Measurements from ENCODE around the gene AIFM2. TPM values are rescaled to one million over a fixed set of nuclear protein-coding genes. Genes with fewer than 3 reads are reported as not detected.

Gene AIFM2
- total and polyA plus RNA-seq, 2 experiments from 2014 or later: 5.7 to 8.1 TPM

DNA sequence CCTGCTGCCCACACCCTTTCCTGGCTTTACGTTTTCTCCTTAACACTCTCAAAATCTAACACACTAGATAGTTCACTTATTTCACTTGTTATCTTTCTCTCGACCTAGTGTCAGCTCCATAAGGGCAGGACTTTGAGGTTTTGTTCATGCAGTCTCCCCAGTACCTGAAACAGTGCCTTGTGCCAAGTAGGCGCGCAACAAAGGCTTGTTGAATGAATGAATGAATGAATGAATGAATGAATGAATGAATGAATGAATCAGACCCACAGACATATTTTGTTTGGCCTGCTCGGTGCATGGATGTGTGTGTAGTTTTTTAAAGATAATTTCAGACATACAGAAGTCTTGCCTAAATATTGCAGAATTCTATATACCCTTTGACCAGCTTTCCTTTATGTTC lies 7.7 kb upstream of the AIFM2 start:
- no peaks in the 10 kb centered on the region for H3F3A ChIP-seq (ENCODE audit: insufficient read depth)
- H3K27ac ChIP-seq: no peak overlapping the region
- H3K4me1 ChIP-seq (ENCODE audit: insufficient read depth): no peaks in the 10 kb centered on the region
- H3K79me2 ChIP-seq (ENCODE audit: insufficient read depth): peaks cover 25% of the 10 kb centered on the region
- DNase-seq: no peak
- no peaks in the 10 kb centered on the region for H3K9me2 ChIP-seq (ENCODE audit: insufficient read depth)
- no peak overlapping the region for H2AFZ ChIP-seq
- no peaks in the 10 kb centered on the region for H3K36me3 ChIP-seq (ENCODE audit: low read depth)
- no peak overlapping the region for H3K4me2 ChIP-seq (ENCODE audit: unreplicated experiment)
- 91 to 92% methylated on average over 5 of the region's 5 CpGs for WGBS, 2 experiments (ENCODE audit: low coverage in 1 of 2, low lambda C conversion rate in 2 of 2, missing lambda C conversion rate in 2 of 2)
- H3K9me3 ChIP-seq (ENCODE audit: low read depth): no peaks in the 10 kb centered on the region
- no peaks in the 10 kb centered on the region for H3K27me3 ChIP-seq (replicated peaks; ENCODE audit: insufficient read depth)
- in situ Hi-C loops (cut with MboI): no loop called here
- no peaks in the 10 kb centered on the region for H4K20me1 ChIP-seq (ENCODE audit: insufficient read depth)
- no peak for TF ChIP-seq EZH2 (IDR thresholded peaks at IDR 0.05; ENCODE audit: insufficient read depth, poor library complexity, severe bottlenecking)
- no peak for TF ChIP-seq EZH2phosphoT487 (IDR thresholded peaks at IDR 0.05; ENCODE audit: insufficient read depth, low read depth)
- H3K4me3 ChIP-seq: no peak overlapping the region
- no peak overlapping the region for H3K9ac ChIP-seq

DNA sequence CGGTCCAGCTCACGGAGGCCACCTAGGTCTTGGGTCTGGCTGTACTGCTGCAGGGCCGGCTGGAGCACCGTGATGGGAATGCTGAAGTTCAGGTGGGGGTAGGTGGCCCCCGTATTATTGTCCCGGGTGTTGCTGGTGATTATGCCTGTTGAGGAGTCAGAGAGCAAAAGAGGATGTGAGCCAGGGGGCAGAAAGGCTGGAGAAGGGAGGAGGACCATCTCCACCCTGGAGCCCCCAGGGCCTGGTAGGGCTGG lies 7.3 kb upstream of the AIFM2 start:
- no peak overlapping the region for H3K4me2 ChIP-seq (ENCODE audit: unreplicated experiment)
- in situ Hi-C loops (cut with MboI): no loop called here
- no peak overlapping the region for H3K4me3 ChIP-seq
- no peaks in the 10 kb centered on the region for H3K9me2 ChIP-seq (ENCODE audit: insufficient read depth)
- no peaks in the 10 kb centered on the region for H3K9me3 ChIP-seq (ENCODE audit: low read depth)
- H3K4me1 ChIP-seq (ENCODE audit: insufficient read depth): no peaks in the 10 kb centered on the region
- TF ChIP-seq EZH2 (IDR thresholded peaks at IDR 0.05; ENCODE audit: insufficient read depth, poor library complexity, severe bottlenecking) (no peak), EZH2phosphoT487 (IDR thresholded peaks at IDR 0.05; ENCODE audit: insufficient read depth, low read depth) (no peak)
- no peak overlapping the region for H3K27ac ChIP-seq
- no peak overlapping the region for H3K9ac ChIP-seq
- no peak overlapping the region for H2AFZ ChIP-seq
- H3K79me2 ChIP-seq (ENCODE audit: insufficient read depth): peaks cover 21% of the 10 kb centered on the region
- no peak for DNase-seq
- WGBS, 2 experiments (ENCODE audit: low coverage in 1 of 2, low lambda C conversion rate in 2 of 2, missing lambda C conversion rate in 2 of 2): 82 to 91% methylated on average over 6 of the region's 6 CpGs
- H3F3A ChIP-seq (ENCODE audit: insufficient read depth): no peaks in the 10 kb centered on the region
- no peaks in the 10 kb centered on the region for H4K20me1 ChIP-seq (ENCODE audit: insufficient read depth)
- no peaks in the 10 kb centered on the region for H3K36me3 ChIP-seq (ENCODE audit: low read depth)
- H3K27me3 ChIP-seq (replicated peaks; ENCODE audit: insufficient read depth): no peaks in the 10 kb centered on the region

DNA sequence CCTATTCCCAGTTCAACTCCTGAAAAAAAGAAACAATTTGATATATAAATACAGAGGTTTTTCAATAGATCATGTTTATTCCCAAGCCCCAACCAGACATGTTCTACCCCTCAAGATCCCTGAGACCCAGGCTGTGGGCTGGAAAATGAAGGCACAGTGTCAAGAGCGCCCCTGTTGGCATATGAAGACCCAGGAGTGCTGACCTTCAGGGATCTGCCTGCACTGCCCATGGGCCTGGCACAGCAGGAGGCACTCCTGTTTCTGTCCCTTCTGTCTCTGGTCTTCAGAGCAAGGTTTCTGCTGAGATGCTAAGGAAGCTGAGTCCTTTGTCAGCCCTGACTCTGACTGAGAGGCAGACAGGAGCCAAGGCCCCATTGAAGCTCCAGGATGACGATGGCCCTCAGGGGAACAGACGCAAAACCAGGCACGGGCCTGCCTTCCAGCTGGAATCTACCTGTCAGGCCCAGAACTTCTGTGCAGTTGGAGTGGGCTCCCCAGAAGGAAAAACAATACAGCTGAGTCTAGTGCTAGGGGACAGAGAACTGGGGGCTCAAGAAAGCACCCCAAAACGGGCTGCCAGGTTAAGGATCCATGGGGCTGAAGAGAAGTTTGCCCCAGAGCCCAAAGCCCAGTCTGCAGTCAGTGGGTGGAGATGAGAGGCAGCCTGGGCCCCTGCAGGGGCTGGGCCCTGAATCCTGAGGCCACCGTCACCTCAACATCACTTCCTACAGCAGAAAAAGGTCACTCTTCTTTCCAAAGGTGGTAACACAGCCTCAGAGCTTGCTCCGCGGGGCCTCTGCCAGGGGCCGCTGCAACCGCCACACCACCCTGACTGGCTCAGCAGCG lies 6.7 kb upstream of the AIFM2 start:
- 90 to 94% methylated on average over 11 of the region's 11 CpGs for WGBS, 2 experiments (ENCODE audit: low coverage in 1 of 2, low lambda C conversion rate in 2 of 2, missing lambda C conversion rate in 2 of 2)
- Histone ChIP-seq H3K27ac (no peak overlapping the region), H3F3A (ENCODE audit: insufficient read depth) (no peaks in the 10 kb centered on the region), H3K9me3 (ENCODE audit: low read depth) (no peaks in the 10 kb centered on the region), H3K27me3 (replicated peaks; ENCODE audit: insufficient read depth) (no peaks in the 10 kb centered on the region), H3K36me3 (ENCODE audit: low read depth) (no peaks in the 10 kb centered on the region), H3K4me3 (no peak overlapping the region), H3K4me1 (ENCODE audit: insufficient read depth) (no peaks in the 10 kb centered on the region), H4K20me1 (ENCODE audit: insufficient read depth) (no peaks in the 10 kb centered on the region), H3K9ac (no peak overlapping the region), H3K79me2 (ENCODE audit: insufficient read depth) (peaks cover 16% of the 10 kb centered on the region), H3K4me2 (ENCODE audit: unreplicated experiment) (no peak overlapping the region), H2AFZ (no peak overlapping the region), H3K9me2 (ENCODE audit: insufficient read depth) (no peaks in the 10 kb centered on the region)
- no peak for DNase-seq
- TF ChIP-seq EZH2phosphoT487 (IDR thresholded peaks at IDR 0.05; ENCODE audit: insufficient read depth, low read depth) (no peak), EZH2 (IDR thresholded peaks at IDR 0.05; ENCODE audit: insufficient read depth, poor library complexity, severe bottlenecking) (no peak)
- in situ Hi-C loops (cut with MboI): no loop called here

DNA sequence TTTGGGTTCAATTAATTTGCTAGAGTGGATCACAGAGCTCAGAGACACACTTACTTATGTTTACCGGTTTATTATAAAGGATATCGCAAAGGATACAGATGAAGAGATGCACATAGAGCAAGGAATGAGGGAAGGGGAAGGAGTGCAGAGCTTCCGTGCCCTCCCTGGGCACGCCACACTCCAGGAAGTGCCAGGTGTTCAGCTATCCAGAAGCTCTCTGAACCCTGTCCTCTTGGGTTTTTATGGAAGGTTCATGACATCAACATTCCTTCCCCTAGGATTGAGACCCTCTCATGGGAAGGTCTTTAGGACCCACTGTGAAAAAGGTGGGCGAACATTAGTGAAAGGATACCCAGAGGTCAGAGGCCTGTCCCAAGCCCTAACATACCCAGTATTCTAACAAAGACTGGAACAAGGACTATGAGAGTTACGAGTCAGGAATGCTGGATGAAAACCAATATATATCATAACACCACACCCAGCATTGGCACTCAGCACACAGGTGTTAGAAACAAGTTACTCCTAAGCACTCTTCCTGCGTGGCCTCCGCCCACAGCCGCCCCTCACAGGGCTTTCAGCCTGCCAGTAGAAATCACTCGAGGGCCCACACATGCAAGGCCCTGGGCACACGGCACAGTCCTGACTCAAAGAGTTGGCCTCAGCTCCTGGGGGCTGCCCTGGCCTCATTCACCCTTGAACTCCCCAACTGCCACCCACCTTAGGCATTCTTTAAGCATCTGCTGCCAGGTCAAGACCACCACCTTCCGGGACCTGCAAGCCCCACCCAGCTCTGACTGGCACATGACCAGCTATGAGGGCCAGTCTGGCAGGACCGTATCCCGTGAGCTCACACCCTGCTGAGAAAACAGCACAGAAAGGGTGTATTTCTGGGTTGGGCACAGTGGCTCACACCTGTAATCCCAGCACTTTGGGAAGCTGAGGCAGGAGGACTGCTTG lies 5.6 kb upstream of the AIFM2 start:
- Histone ChIP-seq H4K20me1 (ENCODE audit: insufficient read depth) (no peaks in the 10 kb centered on the region), H3K4me3 (no peak overlapping the region), H3K79me2 (ENCODE audit: insufficient read depth) (0 out of 2 replicates have a peak, but pooled peaks cover 4% of the 10 kb centered on the region), H3K36me3 (ENCODE audit: low read depth) (no peaks in the 10 kb centered on the region), H3K27ac (no peak overlapping the region), H3K9me3 (ENCODE audit: low read depth) (no peaks in the 10 kb centered on the region), H3K9me2 (ENCODE audit: insufficient read depth) (no peaks in the 10 kb centered on the region), H3K4me1 (ENCODE audit: insufficient read depth) (no peaks in the 10 kb centered on the region), H3K27me3 (replicated peaks; ENCODE audit: insufficient read depth) (no peaks in the 10 kb centered on the region), H3K4me2 (ENCODE audit: unreplicated experiment) (no peak overlapping the region), H3F3A (ENCODE audit: insufficient read depth) (no peaks in the 10 kb centered on the region), H2AFZ (no peak overlapping the region), H3K9ac (no peak overlapping the region)
- in situ Hi-C loops (cut with MboI): no loop called here
- whole genome bisulfite sequencing, 2 experiments (ENCODE audit: low coverage in 1 of 2, low lambda C conversion rate in 2 of 2, missing lambda C conversion rate in 2 of 2): 88% methylated on average over 14 of the region's 14 CpGs
- no peak for DNase-seq
- TF ChIP-seq EZH2 (IDR thresholded peaks at IDR 0.05; ENCODE audit: insufficient read depth, poor library complexity, severe bottlenecking) (no peak), EZH2phosphoT487 (IDR thresholded peaks at IDR 0.05; ENCODE audit: insufficient read depth, low read depth) (no peak)

All from GM23248 (cell line).